SKM-1 treated with dmso at 0.1 percent for 144 hours (cell line): ENCODE results near the gene SLC26A11.
A peak's percentile ranks its signal among the peaks of the same experiment; 100 is the strongest.
"Not testable (repeated sequence)": the region's sequence is repeated elsewhere in the genome, so short reads cannot be mapped to it uniquely, and the experiment has no call there.

Experiments used
- DNase-seq: peaks from one replicate; lab custom pipeline; 2025; ENCODE audit not compliant: unreplicated experiment; lab: John Stamatoyannopoulos, UW

Gene SLC26A11

DNA sequence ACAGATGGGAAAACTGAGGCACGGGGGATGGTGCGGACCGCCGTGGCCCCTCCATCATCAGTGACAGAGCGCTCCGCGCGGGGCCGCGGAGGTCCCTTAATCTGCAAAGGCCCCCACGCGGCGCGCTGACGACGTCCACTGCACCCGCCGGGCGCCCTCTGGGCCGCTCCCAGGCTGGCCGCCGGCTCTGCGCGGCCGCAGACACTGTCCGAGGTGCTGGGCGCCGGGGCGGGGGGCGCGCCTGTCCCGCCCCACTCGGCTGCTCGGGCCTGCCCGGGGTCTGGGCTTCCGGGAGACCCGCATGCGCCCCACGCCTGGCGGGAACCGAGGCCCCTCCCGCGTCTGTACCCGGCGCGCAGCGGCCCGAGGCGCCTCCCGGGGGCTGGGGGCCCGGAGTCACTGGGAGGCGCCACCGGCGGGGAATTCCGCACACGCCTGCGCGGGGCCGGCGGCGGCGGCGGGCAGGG lies 39.9 kb downstream of the SLC26A11 start:
- DNase-seq = peak; percentile 28

DNA sequence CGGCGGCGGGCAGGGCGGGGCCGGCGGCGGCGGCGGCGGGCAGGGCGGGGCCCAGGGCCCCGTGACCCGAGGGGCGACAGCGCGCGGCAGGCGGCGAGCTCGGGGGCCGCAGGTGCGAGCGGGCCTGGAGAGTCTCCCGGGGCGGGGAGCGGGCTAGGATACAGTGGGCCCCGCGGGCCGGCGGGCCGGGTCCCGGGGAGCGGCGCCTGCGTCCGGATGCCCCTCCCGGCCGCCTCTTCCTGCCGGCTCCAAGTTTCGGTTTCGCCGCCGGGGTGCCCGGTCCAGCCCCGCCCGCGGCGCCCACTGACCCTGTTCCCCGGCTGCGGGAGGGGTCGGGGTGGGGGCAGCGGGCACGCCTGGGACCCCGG lies 40.5 kb downstream of the SLC26A11 start, which contains the start of gene RNF213:
Gene RNF213 (plus strand): TSS at position 62 of the 368 bp plus-strand sequence. CDS start 2,830 bp downstream, outside the sequence.
- DNase-seq = no peak

DNA sequence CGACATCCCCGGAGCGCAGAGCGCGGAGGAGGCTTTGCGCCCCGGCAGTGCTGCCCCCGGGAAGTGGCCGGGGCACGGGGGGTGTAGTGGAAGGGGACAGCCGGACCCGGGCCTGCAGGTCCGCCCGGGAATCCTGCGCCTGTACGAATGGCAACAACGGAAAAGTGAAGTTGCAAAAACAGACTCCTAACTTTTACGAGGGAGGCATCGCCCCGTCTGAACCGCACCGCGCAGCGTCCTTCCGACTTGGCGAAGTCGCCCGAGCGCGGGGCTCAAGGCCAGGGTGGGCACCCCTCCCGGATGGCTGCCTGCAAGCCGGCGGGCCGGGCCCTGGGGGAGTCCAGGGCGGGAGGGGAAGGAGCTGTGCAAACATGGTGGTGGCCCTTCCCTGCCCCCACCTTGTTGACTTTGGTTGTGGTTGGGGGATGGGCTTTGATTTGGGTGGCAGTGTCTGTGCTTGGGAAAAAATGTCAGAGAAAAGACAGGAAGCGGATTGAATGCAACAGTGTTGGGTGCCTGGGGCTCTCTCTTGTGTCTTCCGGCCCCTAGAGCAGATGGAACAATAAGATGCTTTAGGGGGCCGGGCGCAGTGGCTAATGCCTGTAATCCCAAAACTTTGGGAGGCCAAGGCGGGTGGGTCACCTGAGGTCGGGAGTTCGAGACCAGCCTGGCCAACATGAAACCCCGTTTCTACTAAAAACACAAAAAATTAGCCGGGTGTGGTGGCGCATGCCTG lies 41.1 kb downstream of the SLC26A11 start:
- DNase-seq = no peak

DNA sequence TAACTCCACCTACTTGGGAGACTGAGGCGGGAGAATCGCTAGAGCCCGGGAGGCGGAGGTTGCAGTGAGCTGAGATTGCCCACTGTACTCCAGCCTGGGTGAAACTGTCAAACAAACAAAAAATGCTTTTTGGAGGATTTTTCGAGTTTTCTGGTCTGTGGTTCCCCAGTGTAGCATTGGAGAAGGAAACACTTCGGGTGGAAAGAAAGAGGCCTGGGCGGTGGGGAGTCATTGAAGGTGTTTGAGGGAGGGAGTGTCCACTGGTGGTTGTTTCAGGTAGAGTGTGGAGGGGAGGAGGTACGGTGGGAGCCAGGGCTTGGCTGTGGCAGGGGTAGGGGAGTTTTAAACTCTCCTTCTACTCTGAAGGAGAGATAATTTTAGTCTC lies 41.7 kb downstream of the SLC26A11 start:
- no peak for DNase-seq

DNA sequence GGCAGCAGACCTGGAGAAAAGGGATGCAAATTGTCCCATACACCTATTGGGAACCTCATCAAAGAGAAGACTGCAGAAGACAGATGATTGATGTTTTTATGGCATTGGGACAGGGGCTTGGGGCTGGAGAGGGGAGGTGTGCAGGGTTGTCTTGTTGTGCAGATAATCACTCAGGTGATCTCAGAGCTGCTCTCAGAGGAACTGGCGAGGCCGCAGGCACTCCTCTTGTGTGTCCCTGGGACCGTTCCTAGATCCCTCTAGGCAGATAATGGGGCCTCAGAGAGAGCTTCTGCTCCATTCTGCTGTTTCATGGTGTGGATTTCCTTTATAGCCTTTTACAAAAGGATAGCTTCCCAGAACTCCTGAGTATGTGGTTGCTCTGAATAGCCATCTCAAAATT lies 42.1 kb downstream of the SLC26A11 start:
- DNase-seq = no peak

DNA sequence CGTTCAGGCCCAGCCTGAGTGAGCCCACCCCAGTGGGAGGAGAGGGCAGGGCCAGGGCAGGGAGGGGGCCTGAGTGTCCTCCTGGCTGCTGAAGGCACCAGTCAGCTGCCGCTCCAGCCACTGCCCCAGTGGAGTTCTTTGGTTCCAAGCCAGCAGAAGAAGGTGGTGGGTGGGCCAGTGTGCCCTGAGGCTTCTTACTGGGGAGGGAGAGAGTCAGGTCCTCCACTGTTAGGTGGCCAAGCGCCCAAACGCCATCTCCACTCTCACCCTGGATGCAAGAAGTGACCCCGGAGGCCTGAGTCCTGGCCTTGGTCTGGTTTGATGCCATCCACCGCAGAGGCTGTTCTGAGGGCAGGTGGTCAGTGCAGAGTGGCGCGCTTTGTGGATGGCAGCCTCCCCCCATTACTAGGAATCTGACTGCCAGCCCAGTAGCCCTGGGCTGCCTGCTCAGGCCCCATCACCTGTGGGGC lies 42.6 kb downstream of the SLC26A11 start:
- no peak for DNase-seq

DNA sequence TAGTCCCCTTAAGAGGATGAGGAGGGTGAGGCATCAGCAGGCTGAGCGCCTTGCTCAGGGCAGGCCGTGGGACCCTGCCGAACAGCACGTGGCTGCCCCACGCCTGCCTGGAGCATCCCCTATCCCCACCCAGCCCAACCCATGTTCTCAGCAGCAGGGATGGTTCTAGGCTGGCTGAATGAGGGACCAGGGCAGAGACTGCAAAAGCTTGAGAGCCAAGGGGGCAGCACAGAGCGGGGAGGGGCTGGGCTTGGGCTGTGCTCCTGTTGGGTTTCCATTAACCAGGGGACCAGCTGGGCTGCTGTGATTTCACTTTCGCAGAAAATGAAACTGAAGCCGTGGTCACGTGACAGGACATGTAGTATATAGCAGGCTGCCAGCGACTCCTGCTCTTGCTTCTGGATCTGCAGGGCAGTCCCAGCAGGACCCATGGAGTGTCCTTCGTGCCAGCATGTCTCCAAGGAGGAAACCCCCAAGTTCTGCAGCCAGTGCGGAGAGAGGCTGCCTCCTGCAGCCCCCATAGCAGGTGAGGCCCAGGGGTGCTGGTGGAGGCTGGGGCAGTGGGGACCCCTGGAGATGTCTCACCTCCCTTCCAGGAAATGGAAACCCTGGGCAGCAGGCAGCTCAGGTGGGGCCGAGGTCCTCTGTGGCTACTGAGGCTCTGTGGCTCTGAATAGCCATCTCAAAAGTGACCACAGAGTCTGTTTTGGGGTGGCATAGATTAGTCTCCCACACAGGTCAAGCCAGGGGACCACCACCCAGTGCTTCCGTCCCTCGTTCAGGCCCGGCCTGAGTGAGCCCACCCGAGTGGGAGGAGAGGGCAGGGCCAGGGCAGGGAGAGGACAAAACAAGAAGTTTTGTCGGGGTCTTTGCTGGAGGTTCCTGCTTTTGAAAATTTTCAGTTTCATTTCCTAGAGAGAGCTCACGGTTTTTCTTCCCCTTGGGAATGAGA lies 43.3 kb downstream of the SLC26A11 start:
- DNase-seq = no peak

DNA sequence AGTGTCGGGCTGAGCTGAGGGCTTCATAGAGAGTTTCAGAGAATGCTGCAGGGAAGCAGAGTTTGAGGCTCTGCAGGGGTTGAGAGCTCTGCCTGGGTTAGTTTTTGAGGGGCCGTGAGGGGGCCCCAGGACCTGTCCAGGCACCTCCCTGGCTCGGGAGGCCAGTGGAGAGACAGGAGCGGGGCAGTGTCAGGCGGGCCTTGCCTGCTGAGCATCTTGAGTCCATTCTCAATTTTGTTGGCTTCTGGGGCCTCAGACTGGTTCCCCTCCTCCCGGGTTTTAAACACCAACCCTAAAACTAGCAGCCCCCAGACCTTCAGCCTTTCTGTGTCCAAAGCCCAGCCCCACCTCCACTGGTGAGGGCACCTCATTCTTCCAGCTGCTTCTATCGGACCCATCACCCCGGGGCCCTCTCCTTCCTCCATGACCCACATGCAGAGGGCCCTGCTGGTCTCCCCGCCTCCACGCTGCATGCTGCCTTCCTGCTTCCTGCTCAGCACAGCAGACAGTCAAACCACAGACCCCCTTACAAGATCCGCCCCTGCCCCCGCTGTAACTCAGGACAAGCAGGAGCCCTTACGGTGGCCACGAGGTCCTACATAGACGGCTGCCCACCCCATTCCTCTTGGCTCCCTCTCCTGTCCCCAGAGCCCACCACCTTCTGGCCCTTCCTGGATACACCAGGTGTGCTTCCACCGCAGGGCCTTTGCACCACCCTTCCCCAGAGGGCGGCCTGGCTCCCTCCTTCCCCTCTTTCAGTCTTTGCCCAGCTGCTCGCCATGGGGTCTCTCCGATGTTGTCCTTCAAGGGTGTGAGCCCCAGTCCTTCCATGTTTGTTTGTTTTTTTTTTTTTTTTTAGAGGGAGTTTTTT lies 44.2 kb downstream of the SLC26A11 start:
- no peak for DNase-seq

DNA sequence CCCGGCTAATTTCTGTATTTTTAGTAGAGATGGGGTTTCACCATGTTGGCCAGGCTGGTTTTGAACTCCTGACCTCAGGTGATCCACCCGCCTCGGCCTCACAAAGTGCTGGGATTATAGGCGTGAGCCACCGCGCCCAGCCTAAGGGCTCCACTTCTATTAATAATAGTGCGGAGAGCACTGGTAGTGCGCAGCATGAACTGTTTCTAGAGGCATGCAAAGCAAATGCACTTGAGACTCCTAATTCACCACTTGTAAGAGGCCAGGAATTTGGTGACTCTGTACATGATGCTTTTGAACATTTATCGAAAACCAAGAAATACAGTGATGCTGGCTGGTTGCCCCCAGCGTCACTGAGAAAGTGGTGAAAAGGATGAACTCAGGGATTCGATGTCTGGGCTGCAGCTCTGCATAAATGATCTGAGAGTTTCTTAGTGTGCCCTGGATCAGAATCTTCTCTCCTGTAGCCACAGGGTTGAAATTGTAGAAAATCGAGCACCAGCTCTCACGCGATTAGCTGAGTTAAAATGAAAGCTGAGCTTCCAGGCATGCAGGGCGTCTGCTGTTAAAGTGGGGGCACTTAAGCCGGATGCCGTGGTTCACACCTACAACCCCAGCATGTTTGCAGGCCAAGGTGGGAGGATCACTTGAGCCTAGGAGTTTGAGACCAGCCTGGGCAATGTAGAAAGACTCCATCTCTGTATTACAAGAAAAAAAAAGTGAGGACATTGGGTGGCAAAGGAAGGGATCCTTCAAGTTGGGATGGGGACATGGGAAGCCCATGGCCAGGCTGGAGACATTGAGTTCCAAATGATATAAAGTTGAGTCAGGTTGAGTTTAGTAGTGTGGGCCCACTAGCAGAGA lies 45.2 kb downstream of the SLC26A11 start:
- no peak for DNase-seq

DNA sequence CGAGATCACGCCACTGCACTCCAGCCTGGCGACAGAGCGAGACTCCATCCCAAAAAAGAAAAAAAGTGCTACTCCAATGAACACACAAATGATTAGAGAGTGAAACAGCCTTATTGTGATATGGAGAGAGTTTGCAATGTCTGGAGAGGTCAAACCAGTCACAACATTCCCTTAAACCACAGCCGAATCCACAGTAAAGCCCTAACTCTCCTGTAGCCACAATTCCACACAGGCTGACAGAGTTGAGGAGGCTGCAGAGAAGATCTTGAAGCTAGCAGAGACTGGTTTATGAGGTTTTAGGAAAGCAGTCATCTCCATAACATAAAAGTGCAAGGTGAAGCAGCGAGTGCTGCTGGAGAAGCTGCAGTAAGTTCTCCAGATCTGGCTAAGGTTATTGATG lies 47.2 kb downstream of the SLC26A11 start:
- no peak for DNase-seq

DNA sequence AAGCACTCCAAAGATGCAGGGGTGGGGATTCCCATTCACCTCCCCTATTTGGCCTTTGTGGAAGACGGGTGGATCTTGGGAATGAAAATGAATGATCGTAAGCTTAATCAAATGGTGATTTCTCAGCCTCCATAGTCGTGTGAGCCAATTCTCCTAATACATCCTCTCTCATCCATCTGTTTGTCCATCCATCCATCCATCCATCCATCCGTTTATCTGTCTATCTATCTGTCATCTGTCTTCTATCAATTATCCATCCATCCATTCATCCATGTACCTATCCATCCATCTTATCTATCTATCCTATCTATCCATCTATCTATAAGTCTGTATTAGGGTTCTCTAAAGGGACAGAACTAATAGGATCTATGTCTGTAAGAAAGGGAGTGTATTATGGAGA lies 48.2 kb downstream of the SLC26A11 start:
- DNase-seq = no peak

DNA sequence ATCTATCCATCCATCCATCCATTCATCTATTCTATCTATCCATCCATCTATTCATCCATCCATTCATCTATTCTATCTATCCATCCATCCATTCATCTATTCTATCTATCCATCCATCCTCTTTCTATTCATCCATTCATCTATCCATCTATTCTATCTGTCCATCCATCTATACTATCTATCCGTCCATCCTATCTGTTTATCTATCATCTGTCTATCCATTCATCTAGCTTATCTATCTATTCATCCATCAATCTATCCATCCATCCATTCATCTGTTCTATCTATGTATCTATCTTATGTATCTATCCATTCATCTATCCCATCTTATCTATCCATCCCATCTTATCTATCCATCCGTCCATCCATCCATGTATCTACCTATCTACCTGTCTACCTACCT lies 49.2 kb downstream of the SLC26A11 start:
- no peak for DNase-seq

DNA sequence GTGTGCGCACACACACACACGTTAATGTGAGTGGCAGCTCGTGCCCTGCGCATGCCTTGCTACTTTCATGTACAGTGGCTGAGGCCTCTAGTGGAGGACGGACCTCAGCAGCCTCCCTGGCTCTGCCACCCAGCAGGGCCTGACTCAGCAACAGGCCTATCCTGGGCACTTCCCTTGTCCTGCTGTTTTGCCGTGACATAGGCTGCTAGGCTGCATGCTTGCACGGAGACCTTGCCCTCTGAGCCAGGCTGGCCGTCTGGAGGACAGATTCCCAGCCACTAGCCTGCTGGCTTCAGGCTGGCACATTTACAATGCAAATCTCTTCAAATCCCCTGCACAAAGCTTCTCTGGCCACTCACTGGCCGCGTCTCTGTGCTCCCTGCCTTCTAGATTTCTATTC lies 49.9 kb downstream of the SLC26A11 start:
- no peak for DNase-seq

DNA sequence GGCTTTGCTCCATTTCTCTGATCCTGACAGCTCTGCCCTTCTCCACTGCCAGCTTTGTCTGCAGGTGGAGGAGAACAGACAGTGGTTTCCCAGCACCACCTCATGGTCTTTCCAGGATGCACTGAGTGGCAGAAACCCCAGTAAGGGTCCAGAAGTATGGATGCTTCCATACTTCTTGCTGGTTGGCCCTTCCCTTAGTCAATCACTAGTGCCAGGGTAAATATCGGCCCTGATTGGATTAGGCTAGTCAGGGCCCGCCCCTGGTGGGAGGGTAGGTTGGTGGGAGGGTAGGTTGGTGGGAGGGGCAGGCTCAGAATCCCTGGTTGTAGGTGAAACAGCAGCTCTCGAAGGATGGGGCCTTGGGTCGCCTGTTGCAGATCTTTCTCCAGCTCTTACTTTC lies 50.6 kb downstream of the SLC26A11 start:
- DNase-seq = no peak

DNA sequence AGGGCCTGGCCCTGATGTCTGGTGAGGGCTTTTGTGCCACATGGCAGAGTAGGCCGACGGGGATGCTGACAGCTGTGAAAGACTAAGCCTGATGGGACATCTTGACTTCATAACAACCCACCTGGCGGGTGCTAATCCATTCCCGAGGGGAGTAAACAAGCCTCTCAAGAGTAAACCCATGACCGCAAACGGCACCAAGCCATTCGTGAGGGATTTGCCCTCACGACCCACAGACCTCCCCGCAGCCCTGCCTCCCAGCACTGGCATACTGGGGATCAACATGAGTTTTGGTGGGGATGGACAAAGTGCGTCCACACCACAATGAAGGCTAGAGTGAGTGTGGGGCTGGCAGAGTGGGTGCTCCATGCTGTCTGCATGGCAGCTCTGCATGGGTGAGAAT lies 52.1 kb downstream of the SLC26A11 start:
- DNase-seq = no peak

DNA sequence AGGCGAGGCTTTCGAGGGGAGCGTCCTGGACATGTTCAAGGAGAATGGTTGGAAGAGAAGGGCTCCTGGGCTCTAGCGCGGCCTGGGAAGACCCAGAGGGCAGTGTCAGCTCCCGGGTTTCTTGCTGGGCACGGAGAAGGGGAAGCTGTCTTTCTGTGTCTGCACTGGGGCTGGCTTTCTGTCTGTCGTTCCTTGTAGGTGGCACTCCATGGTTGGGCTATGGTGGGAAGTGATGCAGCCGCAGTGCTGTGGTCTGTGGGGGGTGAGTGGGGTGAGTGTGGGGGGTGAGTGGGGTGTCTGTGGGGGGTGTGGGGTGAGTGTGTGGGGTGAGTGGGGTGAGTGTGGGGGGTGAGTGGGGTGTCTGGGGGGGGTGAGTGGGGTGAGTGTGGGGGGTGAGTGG lies 54.1 kb downstream of the SLC26A11 start:
- DNase-seq = no peak

DNA sequence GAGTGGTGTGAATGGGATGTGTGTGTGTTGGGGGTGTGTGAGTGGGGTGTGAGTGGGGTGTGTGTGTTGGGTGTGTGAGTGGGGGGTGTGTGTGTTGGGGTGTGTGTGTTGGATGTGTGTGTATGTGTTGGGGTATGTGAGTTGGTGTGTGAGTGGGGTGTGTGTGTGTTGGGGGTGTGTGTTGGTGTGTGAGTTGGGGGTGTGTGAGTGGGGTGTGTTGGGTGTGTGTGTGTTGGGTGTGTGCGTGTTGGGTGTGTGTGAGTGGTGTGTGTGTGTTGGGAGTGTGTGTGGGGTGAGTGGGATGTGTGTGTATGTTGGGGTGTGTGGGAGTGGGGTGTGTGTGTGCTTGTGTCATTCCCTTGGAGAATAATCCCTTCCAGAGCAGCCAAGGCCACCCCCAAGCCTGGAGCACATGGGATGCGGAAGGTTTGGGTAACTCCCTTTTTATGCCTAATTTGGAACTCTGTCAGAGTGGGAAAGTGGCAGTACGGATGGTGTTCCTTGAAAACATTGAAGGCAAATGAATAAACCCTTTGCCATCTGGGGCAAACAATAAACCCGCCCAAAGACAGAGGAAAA lies 54.7 kb downstream of the SLC26A11 start:
- no peak for DNase-seq

DNA sequence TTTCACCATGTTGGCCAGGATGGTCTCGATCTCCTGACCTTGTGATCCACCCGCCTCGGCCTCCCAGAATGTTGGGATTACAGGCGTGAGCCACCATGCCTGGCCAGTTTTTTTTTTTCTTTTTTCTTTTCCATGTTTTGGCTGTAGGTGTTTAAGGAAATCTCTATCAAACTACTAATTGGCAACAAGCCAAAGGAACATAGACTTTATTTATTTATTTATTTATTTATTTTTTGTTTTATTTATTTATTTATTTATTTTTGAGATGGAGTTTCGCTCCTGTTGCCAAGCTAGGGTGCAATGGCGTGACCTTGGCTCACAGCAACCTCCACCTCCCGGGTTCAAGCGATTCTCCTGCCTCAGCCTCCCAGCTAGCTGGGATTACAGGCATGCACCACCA lies 55.6 kb downstream of the SLC26A11 start:
- not testable (repeated sequence) for DNase-seq

DNA sequence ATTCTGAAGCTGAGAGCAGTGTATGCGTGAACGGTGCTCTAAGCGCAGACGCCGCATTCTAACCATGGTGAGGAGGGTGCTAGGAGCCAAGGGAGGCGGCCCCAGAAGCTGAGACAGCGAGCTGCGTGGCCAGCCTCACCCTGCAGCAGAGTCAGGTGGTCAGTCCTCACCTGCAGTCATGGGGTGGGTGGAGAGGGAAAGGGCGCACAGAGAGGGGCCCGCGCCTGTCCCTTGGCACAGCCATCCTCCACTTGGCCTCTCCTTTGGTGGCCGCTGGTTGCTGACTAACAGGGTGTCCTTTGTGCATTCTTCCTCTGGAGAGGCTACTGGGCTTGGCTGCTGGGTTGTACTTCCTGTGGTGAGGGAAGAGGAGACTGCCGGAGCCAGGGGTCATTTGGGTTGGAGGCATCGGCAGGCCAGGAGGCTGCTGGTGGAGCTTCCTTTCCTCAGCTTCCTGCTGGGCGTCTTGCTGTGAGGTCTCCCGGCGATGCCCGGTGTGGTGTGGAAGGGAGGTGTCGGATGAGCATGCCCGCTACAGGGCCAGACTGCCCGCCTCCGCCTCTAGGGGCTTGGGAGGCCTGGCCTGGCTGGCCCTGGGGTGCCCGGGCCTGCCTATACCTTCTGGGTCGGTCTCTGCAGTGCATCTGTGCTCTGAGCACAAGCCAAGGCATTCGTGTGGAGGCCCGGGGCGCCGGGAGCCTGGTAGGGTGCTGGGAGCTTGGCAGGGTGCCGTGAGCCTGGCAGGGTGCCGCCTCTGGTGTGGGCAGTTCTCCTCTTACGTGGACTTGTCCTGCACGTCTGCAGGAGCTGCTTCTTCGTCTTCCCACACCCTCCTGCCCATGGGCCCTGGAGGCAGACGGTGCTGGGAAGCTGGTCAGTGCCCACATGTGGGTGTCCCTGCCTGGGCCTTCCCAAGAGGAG lies 57.8 kb downstream of the SLC26A11 start:
- no peak for DNase-seq
